ENCODE results near the gene MRPS26.

The MRPS26 gene

DNA sequence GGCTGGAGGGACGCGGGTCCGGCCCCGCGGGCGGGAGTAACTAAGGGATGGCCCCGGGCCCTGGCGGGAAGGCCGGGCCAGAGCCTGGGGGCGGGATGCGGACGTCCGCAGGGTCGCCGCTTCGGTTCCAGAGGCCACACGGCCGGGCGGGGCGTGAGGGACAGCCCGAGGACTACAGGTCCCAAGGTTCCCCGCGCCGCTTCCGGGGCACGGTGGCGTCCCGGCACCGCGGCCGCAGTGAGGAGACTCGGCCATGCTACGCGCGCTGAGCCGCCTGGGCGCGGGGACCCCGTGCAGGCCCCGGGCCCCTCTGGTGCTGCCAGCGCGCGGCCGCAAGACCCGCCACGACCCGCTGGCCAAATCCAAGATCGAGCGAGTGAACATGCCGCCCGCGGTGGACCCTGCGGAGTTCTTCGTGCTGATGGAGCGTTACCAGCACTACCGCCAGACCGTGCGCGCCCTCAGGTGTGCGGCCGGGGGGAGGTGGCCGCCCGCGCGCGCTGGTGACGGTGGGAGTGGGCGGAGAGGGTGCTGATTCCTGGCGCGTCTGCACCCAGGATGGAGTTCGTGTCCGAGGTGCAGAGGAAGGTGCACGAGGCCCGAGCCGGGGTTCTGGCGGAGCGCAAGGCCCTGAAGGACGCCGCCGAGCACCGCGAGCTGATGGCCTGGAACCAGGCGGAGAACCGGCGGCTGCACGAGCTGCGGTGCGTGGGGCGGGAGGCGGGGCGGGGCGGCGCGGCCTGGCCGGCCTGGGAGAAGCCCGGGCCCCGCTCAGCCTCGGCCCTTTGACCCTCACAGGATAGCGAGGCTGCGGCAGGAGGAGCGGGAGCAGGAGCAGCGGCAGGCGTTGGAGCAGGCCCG lies at the start of gene MRPS26:
MRPS26 (plus strand) TSS at position 237 of the 861 bp plus-strand sequence; CDS start at position 254, 17 bp downstream.
- POLR2A ChIA-PET = interaction anchor here (0.6 to 1.5 kb wide), 6 partner anchors 16 to 575 kb away, joined by 3 to 7 read pairs (median 4); partner anchors contain the start of genes SLC4A11 and SNRPB
- Histone ChIP-seq H3K36me3 (ENCODE audit: control insufficient read depth in 2 of 2, insufficient read depth in 1 of 2, low read length in 2 of 2) (peaks cover 25 to 32% of the 10 kb centered on the region in 2 experiments), H3K27ac (ENCODE audit: extremely low read depth, low read depth, low read length) (peak within 1 kb of the TSS; percentile 97), H3K4me3 (ENCODE audit: low read depth, low read length) (peak within 1 kb of the TSS; percentile 83), H3K9me3 (ENCODE audit: control insufficient read depth, insufficient read depth, low read depth, low read length) (no peaks in the 10 kb centered on the region), H3K4me1 (ENCODE audit: control insufficient read depth, insufficient read depth, low read length) (peaks cover 17% of the 10 kb centered on the region)
- CTCF ChIA-PET = interaction anchor here (0.5 to 0.8 kb wide), 2 partner anchors 8 to 463 kb away, joined by 3 read pairs; no protein-coding TSS in a partner anchor
- TF ChIP-seq, protein P1, sequence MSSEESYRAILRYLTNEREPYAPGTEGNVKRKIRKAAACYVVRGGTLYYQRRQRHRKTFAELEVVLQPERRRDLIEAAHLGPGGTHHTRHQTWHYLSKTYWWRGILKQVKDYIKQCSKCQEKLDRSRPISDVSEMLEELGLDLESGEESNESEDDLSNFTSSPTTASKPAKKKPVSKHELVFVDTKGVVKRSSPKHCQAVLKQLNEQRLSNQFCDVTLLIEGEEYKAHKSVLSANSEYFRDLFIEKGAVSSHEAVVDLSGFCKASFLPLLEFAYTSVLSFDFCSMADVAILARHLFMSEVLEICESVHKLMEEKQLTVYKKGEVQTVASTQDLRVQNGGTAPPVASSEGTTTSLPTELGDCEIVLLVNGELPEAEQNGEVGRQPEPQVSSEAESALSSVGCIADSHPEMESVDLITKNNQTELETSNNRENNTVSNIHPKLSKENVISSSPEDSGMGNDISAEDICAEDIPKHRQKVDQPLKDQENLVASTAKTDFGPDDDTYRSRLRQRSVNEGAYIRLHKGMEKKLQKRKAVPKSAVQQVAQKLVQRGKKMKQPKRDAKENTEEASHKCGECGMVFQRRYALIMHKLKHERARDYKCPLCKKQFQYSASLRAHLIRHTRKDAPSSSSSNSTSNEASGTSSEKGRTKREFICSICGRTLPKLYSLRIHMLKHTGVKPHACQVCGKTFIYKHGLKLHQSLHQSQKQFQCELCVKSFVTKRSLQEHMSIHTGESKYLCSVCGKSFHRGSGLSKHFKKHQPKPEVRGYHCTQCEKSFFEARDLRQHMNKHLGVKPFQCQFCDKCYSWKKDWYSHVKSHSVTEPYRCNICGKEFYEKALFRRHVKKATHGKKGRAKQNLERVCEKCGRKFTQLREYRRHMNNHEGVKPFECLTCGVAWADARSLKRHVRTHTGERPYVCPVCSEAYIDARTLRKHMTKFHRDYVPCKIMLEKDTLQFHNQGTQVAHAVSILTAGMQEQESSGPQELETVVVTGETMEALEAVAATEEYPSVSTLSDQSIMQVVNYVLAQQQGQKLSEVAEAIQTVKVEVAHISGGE (tag by site-specific recombination; conservative IDR thresholded peaks at IDR 0.05; ENCODE audit: low read depth) = peak; percentile 85
- TF ChIP-seq ZNF221 (tag by site-specific recombination; IDR thresholded peaks at IDR 0.05; ENCODE audit: borderline replicate concordance) = no peak
- TF ChIP-seq ZNF473 (tag by site-specific recombination; IDR thresholded peaks at IDR 0.05) = no peak
- TF ChIP-seq ZNF155 (tag by site-specific recombination; IDR thresholded peaks at IDR 0.05) = no peak
- TF ChIP-seq, protein P2, sequence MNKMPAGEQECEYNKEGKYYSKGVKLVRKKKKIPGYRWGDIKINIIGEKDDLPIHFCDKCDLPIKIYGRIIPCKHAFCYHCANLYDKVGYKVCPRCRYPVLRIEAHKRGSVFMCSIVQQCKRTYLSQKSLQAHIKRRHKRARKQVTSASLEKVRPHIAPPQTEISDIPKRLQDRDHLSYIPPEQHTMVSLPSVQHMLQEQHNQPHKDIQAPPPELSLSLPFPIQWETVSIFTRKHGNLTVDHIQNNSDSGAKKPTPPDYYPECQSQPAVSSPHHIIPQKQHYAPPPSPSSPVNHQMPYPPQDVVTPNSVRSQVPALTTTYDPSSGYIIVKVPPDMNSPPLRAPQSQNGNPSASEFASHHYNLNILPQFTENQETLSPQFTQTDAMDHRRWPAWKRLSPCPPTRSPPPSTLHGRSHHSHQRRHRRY (tag by site-specific recombination; IDR thresholded peaks at IDR 0.05) = 0 out of 2 replicates have a peak, but pooled peaks have one; percentile 39
- peak; percentile 65 for TF ChIP-seq KLF16 (tag by site-specific recombination; IDR thresholded peaks at IDR 0.05)
- TF ChIP-seq ZNF560 (tag by site-specific recombination; IDR thresholded peaks at IDR 0.05; ENCODE audit: borderline replicate concordance) = no peak
- TF ChIP-seq ZNF366 (tag by site-specific recombination; conservative IDR thresholded peaks at IDR 0.05) = peak; percentile 72; the same call in 1 of the 2 replicates
- TF ChIP-seq ZBTB17 (tag by site-specific recombination; IDR thresholded peaks at IDR 0.05) = 0 out of 2 replicates have a peak, but pooled peaks have one; percentile 52
- TF ChIP-seq GLI4 (tag by site-specific recombination; IDR thresholded peaks at IDR 0.05) = 0 out of 2 replicates have a peak, but pooled peaks have one; percentile 39
- TF ChIP-seq ZSCAN16 (tag by site-specific recombination; IDR thresholded peaks at IDR 0.05) = no peak; the same call in 1 of the 2 replicates
- no peak for TF ChIP-seq ZNF324 (tag by site-specific recombination; IDR thresholded peaks at IDR 0.05)
- TF ChIP-seq ZNF610 (tag by site-specific recombination; IDR thresholded peaks at IDR 0.05; ENCODE audit: borderline replicate concordance) = no peak
- TF ChIP-seq ZFHX2 (tag by site-specific recombination; conservative IDR thresholded peaks at IDR 0.05) = peak; percentile 92
- no peak for TF ChIP-seq ZNF214 (tag by site-specific recombination; IDR thresholded peaks at IDR 0.05; ENCODE audit: borderline replicate concordance)
- TF ChIP-seq, protein P3, sequence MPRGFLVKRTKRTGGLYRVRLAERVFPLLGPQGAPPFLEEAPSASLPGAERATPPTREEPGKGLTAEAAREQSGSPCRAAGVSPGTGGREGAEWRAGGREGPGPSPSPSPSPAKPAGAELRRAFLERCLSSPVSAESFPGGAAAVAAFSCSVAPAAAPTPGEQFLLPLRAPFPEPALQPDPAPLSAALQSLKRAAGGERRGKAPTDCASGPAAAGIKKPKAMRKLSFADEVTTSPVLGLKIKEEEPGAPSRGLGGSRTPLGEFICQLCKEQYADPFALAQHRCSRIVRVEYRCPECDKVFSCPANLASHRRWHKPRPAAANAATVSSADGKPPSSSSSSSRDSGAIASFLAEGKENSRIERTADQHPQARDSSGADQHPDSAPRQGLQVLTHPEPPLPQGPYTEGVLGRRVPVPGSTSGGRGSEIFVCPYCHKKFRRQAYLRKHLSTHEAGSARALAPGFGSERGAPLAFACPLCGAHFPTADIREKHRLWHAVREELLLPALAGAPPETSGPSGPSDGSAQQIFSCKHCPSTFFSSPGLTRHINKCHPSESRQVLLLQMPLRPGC (tag by site-specific recombination; IDR thresholded peaks at IDR 0.05) = peak; percentile 57; the same call in 1 of the 2 replicates
- TF ChIP-seq ZNF404 (tag by site-specific recombination; IDR thresholded peaks at IDR 0.05) = no peak
- TF ChIP-seq, protein P4, sequence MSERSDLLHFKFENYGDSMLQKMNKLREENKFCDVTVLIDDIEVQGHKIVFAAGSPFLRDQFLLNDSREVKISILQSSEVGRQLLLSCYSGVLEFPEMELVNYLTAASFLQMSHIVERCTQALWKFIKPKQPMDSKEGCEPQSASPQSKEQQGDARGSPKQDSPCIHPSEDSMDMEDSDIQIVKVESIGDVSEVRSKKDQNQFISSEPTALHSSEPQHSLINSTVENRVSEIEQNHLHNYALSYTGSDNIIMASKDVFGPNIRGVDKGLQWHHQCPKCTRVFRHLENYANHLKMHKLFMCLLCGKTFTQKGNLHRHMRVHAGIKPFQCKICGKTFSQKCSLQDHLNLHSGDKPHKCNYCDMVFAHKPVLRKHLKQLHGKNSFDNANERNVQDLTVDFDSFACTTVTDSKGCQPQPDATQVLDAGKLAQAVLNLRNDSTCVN (tag by site-specific recombination; optimal IDR thresholded peaks at IDR 0.05) = peak; percentile 99
- TF ChIP-seq, protein P5, sequence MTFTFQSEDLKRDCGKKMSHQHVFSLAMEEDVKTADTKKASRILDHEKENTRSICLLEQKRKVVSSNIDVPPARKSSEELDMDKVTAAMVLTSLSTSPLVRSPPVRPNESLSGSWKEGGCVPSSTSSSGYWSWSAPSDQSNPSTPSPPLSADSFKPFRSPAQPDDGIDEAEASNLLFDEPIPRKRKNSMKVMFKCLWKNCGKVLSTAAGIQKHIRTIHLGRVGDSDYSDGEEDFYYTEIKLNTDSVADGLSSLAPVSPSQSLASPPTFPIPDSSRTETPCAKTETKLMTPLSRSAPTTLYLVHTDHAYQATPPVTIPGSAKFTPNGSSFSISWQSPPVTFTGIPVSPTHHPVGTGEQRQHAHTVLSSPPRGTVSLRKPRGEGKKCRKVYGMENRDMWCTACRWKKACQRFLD (tag by site-specific recombination; IDR thresholded peaks at IDR 0.05) = no peak
- TF ChIP-seq, protein P6, sequence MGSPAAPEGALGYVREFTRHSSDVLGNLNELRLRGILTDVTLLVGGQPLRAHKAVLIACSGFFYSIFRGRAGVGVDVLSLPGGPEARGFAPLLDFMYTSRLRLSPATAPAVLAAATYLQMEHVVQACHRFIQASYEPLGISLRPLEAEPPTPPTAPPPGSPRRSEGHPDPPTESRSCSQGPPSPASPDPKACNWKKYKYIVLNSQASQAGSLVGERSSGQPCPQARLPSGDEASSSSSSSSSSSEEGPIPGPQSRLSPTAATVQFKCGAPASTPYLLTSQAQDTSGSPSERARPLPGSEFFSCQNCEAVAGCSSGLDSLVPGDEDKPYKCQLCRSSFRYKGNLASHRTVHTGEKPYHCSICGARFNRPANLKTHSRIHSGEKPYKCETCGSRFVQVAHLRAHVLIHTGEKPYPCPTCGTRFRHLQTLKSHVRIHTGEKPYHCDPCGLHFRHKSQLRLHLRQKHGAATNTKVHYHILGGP (tag by site-specific recombination; IDR thresholded peaks at IDR 0.05) = no peak
- 0 out of 2 replicates have a peak, but pooled peaks have one; percentile 54 for TF ChIP-seq ZNF2 (tag by site-specific recombination; IDR thresholded peaks at IDR 0.05)
- TF ChIP-seq ZSCAN23 (tag by site-specific recombination; IDR thresholded peaks at IDR 0.05) = no peak
- TF ChIP-seq, protein P7, sequence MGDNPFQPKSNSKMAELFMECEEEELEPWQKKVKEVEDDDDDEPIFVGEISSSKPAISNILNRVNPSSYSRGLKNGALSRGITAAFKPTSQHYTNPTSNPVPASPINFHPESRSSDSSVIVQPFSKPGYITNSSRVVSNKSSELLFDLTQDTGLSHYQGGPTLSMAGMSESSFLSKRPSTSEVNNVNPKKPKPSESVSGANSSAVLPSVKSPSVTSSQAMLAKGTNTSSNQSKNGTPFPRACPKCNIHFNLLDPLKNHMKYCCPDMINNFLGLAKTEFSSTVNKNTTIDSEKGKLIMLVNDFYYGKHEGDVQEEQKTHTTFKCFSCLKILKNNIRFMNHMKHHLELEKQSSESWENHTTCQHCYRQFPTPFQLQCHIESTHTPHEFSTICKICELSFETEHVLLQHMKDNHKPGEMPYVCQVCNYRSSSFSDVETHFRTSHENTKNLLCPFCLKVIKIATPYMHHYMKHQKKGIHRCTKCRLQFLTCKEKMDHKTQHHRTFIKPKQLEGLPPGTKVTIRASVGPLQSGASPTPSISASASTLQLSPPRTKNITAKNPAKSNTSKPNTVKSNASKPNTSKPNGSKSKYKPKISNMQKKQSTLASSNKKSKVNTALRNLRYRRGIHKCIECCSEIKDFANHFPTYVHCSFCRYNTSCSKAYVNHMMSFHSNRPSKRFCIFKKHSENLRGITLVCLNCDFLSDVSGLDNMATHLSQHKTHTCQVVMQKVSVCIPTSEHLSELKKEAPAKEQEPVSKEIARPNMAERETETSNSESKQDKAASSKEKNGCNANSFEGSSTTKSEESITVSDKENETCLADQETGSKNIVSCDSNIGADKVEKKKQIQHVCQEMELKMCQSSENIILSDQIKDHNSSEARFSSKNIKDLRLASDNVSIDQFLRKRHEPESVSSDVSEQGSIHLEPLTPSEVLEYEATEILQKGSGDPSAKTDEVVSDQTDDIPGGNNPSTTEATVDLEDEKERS (tag by site-specific recombination; IDR thresholded peaks at IDR 0.05) = no peak
